NCI-H146 treated with DMSO at 0.1 percent for 48 hours (cell line): ENCODE results near the gene KLHL9.
A peak's percentile ranks its signal among the peaks of the same experiment; 100 is the strongest.
"Not testable (repeated sequence)": the region's sequence is repeated elsewhere in the genome, so short reads cannot be mapped to it uniquely, and the experiment has no call there.

ENCODE experiments used
- DNase-seq: peaks from one replicate; lab custom pipeline; 2025; ENCODE audit not compliant: unreplicated experiment; lab: John Stamatoyannopoulos, UW

KLHL9 gene, protein sequence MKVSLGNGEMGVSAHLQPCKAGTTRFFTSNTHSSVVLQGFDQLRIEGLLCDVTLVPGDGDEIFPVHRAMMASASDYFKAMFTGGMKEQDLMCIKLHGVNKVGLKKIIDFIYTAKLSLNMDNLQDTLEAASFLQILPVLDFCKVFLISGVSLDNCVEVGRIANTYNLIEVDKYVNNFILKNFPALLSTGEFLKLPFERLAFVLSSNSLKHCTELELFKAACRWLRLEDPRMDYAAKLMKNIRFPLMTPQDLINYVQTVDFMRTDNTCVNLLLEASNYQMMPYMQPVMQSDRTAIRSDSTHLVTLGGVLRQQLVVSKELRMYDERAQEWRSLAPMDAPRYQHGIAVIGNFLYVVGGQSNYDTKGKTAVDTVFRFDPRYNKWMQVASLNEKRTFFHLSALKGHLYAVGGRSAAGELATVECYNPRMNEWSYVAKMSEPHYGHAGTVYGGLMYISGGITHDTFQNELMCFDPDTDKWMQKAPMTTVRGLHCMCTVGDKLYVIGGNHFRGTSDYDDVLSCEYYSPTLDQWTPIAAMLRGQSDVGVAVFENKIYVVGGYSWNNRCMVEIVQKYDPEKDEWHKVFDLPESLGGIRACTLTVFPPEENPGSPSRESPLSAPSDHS

DNA sequence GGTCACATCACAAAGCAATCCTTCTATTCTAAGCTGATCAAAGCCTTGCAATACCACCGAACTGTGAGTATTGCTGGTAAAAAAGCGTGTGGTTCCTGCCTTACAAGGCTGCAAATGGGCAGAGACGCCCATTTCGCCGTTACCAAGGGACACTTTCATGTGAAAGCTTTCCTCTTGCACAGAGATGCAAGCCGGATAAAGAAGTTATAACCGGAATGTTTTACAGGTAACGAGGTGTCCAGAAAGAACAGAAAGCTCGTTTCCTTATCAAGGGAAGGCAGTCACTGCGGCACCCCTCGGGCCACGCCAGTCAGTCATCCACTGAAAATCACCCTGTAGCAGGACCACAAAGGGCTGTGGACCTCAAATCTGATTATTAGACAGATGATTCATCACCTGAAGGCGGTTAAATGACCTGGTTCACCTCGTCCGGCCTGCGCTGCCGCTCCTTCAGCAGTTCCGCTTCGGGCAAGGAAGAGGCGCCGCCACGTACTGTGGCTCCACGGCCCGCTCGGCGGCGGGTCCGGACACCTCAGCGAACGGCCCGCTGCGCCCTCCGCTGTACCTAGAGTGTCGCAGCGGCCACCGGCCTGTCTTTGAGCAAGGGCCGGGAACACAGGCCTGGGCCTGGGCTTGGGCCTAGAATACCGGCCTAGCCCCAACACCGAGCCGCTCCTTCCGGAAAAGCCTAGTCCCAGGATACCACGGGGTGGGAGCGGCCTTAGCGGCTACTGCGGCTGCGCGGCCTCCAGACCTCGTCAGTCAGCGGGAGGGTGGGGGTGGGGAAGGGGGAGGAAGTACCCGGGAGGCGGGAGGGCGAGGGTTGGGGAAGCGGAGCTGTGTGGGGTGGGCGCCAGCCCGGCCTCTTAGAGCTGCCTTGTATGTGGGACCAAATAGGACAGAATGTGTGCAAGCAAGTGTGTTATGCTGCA, at the start of gene KLHL9:
Gene KLHL9, minus strand, starts transcription at position 704 of the 932 bp plus-strand sequence. Its CDS starts 545 bp downstream, at position 159.
- peak; percentile 81 for DNase-seq

DNA sequence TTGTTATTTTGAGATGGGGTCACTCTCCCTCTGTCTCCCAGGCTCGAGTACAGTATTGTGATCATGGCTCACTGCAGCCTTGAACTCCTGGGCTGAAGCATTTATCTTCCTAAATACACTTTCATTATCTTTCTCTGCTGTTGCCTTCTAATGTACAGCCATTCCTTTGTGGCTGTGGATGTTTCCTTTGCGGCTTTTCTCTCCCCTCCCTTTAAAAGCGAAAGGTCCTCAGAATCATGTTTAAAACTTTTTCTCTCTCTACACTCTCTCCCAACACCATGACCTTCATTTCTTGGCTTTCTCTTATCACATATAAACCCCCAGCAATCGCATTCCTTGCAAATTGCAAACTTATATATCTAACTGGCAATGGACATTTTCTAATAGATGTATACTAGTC, 48.4 kb upstream of the KLHL9 start:
- DNase-seq, result no peak

DNA sequence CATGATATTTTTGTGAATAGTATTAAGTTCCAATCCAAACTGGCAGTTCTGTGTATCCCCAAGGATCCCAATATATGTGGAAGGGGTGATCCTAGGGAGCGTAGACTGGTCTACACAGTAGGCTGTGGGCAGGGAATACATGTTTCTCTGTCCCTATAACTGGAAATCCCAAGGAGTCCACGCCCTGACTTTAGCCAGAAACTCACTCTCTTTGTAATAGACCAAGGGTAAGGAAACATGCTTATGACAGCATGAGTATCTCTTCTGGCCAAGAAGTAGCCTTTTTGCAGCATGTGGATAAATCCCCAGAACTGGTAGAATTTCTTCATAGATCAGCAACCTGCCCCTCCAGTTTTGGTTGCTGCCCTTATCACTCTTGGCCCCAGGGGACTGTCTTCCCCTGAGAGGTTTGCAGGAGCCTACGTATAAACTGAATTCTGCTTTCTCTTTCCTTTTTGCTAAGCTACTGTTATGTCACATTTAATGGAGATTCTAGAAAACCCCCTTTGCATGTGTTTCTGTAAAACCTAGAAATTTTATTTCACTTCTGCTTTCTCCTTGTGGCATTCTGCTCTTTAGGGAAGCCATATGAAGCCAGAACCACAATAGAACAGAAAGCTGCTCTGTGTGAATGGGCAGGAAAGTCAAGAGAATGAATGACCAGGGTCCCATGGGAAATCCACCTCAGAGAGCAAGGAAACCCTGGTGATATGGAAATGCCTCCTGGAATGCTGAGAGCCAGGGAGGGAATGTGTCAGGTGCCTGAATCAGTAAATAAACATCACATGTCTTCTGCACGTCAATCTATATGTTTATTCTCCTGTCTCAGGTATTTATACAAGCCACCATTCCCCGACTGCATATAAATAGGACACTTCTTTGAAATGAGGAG, 46.5 kb upstream of the KLHL9 start:
- no peak for DNase-seq

DNA sequence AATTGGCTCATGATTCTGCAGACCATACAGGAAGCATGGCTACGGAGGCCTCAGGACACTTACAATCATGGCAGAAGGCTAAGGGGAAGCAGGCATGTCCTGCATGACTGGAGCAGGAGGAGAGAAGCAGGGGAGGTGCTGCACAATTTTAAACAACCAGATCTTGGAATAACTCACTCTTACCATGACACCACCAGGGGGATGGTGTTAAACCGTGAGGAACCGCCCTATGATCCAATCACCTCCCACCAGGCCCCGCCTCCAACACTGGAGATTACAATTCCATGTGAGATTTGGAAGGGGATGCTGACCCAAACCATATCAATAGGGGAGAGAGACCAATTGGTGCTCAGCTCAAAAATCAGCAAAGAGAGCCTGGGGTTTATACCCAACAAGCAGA, 36.3 kb upstream of the KLHL9 start:
- not testable (repeated sequence) for DNase-seq

DNA sequence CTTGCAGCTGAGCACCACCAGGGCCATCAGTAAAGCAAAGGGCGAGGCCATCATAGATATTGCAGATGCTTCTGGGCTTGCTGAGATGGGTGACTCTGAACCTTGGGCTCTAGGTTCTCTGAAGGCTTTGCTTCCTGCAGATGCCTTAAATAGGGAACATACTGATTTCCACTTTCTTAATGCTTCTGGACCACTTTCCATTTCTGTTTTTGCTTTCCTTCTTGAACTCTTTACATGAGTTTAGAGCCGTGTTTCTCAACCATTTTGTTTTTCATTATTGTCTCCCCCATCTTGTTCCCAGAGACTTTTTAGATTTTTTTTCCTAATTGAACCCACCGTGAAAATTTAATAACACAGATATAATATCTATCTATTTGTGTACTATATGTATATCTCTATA, 32.8 kb upstream of the KLHL9 start, which contains the start of gene IFNA13:
Gene IFNA13, minus strand, starts transcription at position 101 of the 400 bp plus-strand sequence. Its CDS starts 47 bp downstream, at position 54.
- no peak for DNase-seq

DNA sequence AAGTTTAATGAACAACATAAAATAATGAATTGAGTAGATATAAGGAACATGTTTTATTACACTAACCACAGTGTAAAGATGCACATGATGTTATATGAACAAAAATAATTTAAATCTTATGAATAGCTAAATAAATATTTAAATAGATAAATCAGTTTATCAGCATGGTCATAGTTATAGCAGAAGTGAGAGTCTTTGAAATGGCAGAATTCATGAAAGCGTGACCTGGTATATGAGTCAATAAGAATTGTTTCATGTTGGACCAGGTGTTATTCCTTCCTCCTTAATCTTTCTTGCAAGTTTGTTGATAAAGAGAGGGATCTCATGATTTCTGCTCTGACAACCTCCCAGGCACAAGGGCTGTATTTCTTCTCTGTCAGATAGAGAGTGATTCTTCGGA, 32.0 kb upstream of the KLHL9 start:
- not testable (repeated sequence) for DNase-seq

DNA sequence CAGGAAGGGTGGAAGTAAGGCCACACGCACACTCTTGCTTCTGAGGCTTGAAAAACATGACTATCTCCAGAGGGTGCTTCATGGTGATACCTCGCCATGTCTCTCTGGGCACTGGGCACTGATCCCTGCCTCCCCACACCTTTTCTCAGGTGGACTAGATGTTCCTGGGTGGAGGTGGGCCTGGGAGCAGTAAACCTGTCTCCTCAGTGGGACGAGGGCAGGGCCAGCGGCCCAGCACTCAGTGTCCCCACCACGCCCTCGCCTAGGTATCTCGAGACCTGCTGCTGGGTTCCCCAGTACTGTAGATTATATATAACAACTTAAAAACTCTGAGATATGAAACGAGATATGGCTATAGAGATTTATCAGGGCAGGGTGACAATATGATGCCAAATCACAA, 27.1 kb upstream of the KLHL9 start:
- DNase-seq, result no peak

DNA sequence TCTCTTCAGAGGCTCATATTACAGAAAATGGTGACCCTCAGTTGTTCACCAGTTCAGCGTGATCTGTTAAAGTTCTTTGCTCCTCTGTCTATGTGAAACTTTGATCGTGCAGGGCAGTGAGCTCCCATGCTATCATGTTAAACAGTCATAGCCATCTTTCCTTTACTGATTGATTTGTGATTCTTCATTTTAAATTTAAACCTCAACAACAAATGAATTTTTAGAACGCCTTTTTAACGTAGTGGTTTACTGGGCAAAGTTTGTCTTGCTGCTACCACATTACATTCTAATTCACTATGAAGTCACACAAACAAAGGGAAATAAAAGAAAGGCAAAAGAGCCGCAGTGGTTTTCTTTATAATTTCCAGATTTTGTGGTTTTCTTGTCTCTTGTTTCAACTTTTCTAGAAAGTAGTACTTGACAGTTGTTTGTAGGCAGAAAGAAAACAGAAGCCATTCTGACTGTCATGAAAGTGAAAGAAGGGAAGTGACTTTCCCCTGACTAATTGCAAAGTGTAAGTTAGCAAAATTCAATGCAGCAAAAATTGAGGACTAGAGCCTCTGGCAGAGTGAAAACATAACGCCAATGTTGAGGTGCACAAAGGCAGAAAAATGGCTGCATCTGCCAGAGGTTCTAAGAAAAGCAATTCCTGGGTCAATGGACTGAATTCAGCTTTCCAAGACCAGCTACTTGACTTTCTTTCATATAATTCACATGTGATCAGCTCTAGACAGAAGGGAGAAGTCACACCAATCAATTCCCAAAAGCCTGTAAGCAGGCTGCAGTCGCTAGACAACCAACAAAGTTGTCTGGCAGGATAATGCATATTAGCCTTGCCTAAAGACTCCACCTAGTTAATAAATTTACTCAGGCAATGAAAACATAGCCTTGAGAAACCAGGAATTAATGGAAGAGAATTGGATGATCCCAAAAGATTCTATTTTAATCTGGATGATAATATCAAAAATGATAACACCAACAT, 22.6 kb upstream of the KLHL9 start:
- no peak for DNase-seq

DNA sequence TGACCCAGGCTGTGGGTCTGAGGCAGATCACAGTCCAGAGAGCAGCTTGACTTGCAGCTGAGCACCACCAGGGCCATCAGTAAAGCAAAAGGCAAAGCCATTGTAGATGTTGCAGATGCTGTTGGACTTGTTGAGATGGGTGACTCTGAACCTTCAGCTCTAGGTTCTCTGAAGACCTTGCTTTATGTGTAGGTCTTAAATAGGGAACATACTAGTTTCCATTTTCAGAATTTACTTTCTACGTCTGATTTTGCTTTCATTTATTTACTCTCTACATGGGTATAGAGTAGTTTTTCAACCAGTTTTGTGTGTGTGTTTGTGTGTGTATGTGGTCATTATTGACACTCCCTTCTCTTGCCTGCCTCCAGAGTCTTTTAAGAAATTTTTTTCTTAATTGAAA, 15.6 kb upstream of the KLHL9 start, which contains the start of gene IFNA6:
Gene IFNA6, minus strand, starts transcription at position 101 of the 400 bp plus-strand sequence. Its CDS starts 0 bp downstream, at position 101.
- no peak for DNase-seq

DNA sequence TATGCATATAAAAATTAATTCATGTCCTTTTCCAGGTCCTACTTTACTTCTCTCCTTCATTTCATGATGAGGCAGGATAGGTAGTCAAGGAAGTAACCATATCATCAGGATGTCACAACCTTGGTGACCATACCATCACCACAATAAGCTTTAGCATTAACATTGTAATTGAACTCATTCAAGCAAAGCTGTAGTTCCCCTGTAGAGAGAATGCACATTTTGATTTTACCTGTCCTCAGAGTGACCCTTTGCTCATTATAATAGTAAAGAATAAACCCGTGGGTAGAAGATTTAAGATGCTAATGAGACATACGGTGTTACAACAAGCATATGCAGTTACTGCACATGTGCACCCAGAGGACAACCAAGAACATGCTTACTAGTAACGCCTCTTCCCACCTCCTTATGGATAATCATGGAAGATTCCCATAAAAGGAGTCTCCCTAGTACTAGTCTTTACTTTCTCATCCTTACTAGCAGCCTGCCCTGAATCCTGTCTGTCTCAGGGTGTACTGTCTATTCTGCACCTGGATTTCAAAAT, 13.3 kb upstream of the KLHL9 start:
- no peak for DNase-seq

DNA sequence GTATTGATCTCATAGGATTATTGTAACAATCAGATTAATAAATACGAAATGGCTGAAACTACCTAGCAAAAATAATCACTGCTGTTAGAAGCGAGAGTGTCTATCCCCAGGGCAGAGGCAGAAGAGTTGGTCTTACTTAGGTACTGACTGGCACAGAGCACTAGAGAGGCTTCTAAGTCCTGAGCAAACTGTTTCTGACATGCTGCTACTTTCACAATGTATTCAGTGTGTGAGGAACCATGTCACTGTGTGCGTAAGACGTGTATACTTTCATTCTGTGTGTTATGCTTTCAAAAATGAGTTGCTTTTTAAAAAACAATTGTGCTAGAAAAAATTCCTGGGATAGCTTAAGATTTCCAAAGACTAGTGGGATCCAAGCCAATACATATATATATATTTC, 5.5 kb upstream of the KLHL9 start:
- no peak for DNase-seq

DNA sequence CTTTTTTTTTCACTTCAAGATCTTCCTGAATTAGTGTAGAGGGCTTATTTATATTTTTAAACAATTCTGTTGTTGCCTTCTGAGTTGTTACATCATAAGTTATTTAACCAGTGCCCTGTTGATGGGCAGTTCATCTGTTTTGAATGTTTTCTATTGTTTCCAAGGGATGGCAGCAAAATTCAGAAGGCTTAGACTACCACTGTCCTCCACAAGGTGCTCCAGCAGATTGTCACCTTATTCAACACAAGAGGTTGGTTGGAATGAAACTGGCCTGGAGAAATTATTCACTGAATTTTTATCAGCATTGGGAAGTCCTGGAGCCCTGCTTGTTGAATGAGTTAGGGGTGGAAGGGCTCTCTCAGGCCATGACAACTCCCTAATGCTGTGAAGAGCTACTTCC, 1.3 kb upstream of the KLHL9 start:
- no peak for DNase-seq

DNA sequence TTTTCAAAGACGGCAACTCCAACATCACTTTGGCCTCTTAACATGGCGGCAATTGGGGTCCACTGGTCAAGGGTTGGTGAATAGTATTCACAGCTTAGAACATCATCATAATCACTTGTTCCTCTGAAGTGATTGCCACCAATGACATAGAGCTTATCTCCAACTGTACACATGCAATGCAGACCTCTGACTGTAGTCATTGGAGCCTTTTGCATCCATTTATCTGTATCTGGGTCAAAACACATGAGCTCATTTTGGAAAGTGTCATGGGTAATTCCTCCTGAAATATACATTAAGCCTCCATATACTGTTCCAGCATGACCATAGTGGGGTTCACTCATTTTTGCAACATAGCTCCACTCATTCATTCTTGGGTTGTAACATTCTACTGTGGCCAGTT, 2.0 kb downstream of the KLHL9 start:
- DNase-seq, result no peak

DNA sequence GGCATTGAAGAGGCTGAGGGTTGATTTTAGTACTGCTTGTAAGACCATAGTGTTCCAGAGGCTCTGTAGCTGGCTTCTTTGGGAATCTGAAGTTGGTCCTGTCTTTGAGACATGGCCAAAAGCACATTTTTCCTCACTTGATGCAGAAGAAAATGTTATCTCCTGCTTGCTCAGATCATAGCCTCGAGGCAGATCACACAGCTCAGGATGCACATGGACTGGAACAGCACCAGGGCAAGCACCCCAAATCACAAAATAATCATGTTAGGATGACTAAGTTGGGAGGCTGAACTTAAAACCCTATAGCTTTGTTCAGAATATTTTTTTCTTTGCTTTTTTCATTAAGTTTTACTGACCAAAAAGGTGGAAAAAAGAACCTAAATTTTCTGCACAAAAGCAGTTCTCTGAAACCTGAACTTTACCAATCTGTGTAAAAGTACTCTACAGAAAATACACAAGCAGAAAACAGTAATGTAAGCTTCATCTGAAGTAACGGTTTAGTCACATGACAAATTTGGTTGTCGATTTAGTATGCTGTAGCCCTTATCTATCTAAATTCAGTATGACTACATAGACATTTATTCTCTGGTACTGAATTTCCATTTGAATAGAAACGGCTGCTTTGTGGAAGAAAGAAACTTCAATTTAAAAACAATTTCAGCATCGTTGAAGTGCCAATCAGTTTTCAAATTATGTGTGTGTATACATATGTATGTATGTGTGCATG, 3.4 kb downstream of the KLHL9 start:
- no peak for DNase-seq

DNA sequence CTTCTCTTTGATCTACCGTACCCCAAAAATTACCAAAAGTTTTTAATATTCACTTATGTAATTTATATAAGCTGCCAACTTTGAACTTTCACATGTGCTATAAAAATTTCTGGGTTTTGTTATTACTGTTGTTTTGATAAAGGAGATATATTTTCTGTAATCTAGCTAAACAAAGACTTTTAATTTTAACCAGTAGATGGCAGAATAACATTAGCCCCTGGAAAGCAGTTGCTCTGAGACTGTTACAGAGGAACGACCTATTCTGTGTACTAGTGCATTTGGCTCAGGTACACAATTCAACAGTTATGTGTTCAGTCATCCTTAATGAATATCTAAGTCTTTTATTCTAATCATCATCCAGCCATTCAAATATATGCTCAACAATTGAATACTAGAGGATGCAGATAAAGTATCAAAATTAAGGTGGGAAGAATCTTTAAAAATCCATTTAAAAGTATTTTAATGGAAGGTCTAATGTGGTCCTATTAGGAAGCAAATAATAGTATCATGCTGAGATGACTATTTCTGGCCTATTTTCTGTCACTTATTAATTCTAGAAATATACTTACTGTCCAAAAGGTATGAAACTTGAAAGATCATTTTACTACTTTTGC, 8.6 kb downstream of the KLHL9 start:
- peak; percentile 25 for DNase-seq

DNA sequence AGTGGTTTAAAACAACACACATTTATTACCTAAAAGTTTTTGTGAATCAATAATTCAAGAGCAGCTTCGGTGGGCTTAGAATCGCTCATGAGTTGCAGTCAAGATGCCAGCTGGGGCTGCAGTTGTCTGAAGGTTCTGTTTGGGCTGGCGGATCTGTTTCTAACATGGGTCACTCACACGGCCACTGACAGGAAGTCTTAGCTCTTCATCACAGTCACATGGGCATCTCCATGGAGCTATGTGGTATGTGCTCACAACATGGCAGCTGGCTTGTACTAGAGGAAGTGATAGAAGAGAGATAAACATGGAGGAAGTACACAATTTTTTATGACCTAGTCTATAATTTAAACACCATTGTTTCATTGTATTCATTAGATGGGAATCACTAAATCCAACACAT, 11.2 kb downstream of the KLHL9 start:
- DNase-seq, result no peak

DNA sequence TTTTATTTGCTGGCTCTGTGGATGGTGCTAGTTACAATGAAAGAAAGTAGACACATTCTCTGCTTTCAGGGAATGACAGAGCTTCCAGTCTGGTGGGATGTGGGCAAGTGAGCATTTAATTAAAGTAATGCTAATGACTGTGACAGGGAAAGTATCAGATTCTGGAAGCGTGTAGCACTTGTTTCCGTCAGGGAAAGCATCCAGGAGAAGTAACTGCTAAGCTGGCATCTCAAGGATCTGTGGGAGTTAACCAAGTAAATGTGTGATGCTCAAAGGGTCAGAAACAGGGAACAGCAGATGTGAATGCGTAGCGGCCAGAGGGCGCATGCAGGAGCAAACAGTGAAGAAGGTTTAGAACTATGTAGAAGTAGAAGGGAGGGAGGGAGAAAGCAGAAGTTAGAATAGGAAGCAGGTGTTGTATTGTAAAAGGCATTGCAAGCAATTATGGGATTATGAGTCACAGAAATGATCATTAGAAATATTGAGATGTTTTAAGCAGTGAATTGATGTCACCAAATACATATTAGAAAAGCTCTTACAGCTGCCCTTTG, 12.2 kb downstream of the KLHL9 start:
- peak; percentile 63 for DNase-seq
